ENCODE data around the gene UBE2U.

Gene UBE2U

GRCh38 chr1:64296459-64296858 lies 93.0 kb downstream of the UBE2U start:
- DNase-seq: no peak

- no peak for DNase-seq
These were observed 98.8 kb downstream of the UBE2U start for GRCh38 chr1:64302194-64302593.

DNA sequence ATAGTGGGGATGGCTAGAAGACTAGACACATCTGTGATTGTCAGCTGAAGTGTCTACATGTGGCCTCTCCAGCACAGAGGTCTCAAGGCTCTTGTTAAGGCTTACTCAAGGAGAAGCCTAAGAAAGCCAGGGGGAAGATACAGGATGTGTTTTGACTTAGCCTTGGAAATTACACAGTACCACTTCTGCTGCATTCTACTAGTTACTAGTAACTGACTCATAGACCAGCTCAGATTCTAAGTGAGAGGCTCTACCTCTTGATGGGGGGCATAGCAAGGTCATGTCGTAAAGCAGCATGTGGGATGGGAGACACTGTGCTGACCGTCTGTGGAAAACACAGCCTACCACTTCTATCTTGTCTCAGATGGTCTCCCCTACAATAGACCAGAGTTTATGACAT lies 99.5 kb downstream of the UBE2U start:
- DNase-seq: no peak

GRCh38 chr1:64304823-64305222 lies 101.4 kb downstream of the UBE2U start:
- DNase-seq: no peak

- DNase-seq: no peak
These were observed 105.4 kb downstream of the UBE2U start for GRCh38 chr1:64308866-64309265.

GRCh38 chr1:64309431-64309831 lies 106.0 kb downstream of the UBE2U start:
- no peak for DNase-seq

DNA sequence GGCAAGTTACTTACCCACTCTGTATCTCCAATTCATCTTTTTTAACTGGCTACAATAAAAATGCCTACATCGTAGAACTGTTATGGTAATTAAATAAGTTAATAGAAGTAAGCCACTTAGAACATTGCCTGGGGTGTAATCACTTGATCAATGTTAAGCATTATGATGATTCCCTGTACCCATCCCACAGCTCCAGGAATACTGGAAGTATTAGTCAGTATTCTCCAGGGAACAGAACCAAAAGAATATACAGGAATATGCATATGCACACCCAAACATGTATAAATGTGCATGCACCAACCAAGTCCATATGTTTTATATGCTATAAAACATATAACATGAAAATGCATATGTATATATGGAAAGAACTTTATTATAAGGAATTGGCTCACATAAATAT lies 107.3 kb downstream of the UBE2U start:
- DNase-seq: no peak

DNA sequence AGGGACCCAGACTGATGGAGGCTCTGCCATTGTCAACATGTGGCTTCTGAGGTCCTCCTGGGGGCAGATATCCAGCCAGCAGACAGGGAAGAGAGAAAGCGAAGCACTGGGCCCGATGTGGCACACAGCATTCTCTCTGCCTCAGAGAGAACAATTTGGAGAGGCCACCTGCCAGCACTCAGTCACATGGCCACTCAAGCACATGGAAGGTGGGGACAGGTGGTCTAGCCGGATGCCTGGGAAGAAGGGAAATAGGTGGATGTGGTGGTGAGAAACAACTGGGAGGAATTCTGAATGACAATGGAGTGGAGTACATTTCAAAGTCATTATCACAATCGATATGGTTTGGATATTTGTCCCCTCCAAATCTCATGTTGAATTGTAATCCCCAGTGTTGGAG lies 109.0 kb downstream of the UBE2U start:
- no peak for DNase-seq

- no peak for DNase-seq
These were observed 112.0 kb downstream of the UBE2U start for GRCh38 chr1:64315402-64315801.
